ENCODE results near the gene IL3RA.

DNA sequence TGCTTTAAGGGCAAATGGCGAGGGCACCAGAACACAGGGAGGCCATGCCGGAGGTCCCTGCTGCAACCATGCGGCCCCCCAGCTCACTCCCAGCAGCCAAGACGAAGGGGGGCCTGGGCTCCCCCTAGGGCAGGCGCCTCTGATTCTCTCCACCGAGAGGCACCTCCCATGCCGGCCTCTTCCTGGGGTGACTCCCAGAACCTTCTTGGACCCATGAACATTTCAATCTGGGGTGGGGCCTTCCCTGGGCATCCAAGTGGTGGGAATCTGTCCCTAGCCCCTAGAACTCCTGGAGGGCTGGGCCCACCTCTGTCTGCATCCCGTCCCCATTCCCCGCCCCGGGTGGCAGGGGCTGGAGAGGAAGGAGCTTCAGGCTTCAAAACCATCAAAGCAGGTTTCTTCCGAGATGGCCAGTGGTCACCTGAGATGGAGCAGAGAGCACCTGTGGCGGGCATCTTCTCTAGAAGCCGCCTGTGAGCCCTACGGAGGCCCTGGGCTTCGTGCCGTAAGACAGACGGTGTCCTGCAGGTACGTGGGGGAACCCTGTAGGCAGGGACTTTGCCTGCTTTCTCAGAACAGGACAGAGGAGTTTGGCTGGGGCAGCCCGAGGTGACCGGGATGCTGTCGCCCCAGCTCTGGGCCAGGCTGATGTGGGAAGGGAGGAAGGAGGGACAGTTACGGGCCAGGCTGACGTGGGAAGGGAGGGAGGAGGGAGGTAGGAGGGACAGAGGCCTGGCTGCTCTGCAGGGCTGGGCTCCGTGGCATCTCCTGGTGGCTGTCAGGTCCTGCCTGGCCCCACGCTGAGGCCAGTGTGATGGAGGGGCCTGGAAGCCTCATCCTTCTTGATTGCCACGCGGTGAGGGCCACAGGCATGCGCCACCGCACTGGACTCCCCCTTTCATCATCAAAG is 62.1 kb downstream of the IL3RA start:
- TF ChIP-seq, protein P1, sequence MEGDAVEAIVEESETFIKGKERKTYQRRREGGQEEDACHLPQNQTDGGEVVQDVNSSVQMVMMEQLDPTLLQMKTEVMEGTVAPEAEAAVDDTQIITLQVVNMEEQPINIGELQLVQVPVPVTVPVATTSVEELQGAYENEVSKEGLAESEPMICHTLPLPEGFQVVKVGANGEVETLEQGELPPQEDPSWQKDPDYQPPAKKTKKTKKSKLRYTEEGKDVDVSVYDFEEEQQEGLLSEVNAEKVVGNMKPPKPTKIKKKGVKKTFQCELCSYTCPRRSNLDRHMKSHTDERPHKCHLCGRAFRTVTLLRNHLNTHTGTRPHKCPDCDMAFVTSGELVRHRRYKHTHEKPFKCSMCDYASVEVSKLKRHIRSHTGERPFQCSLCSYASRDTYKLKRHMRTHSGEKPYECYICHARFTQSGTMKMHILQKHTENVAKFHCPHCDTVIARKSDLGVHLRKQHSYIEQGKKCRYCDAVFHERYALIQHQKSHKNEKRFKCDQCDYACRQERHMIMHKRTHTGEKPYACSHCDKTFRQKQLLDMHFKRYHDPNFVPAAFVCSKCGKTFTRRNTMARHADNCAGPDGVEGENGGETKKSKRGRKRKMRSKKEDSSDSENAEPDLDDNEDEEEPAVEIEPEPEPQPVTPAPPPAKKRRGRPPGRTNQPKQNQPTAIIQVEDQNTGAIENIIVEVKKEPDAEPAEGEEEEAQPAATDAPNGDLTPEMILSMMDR (IDR thresholded peaks at IDR 0.05; ENCODE audit: low read length), result no peak
- TF ChIP-seq EZH2 (IDR thresholded peaks at IDR 0.05; ENCODE audit: borderline replicate concordance, low read length), result no peak
